OCI-LY7 (cell line): Measurements from ENCODE around the gene AKAP11. TPM values are rescaled to one million over a fixed set of nuclear protein-coding genes. Genes with fewer than 3 reads are reported as not detected.

ENCODE experiments used
- BruUV-seq: library from RNA; stranded (reverse); fragments of 400-500 nt; replicated peaks from 2 replicates; lab custom pipeline; 2021; lab: Mats Ljungman, UMichigan
- CTCF ChIA-PET: fragments of 300-600 bp; sonication (Branson Sonifier 250); formaldehyde crosslinking; loops from one replicate; lab custom pipeline; 2022; ENCODE audit warnings: antibody characterized with exemption; ENCODE audit not compliant: unreplicated experiment; lab: Charles Lee
- POLR2A ChIA-PET: fragments of 300-600 bp; sonication (Branson Sonifier 250); formaldehyde crosslinking; loops from one replicate; lab custom pipeline; 2022; ENCODE audit warnings: antibody characterized with exemption; lab: Charles Lee
- DNase-seq: peaks from one replicate; pipeline ENCODE4 v3.0.0-alpha.2; 2015; ENCODE audit warnings: low spot score
- H2AFZ ChIP-seq: fragments of 200-600 bp; sonication (generic), shearing (Covaris generic); 2 replicates; pipeline ENCODE4 v1.6.1; 2014; ENCODE audit warnings: mild to moderate bottlenecking, antibody characterized with exemption, low read length, moderate library complexity
- H3K27ac ChIP-seq: fragments of 200-600 bp; sonication (generic); 2 replicates; pipeline ENCODE4 v1.5.1; 2014; ENCODE audit warnings: mixed run types, low read depth, mild to moderate bottlenecking, moderate library complexity, low read length, inconsistent platforms; ENCODE audit not compliant: poor library complexity, severe bottlenecking
- H3K36me3 ChIP-seq: fragments of 200-600 bp; sonication (generic); 2 replicates; pipeline ENCODE4 v1.6.1; 2014; ENCODE audit warnings: mild to moderate bottlenecking, antibody characterized with exemption, low read length, moderate library complexity, mixed read lengths; ENCODE audit not compliant: insufficient read depth
- H3K4me1 ChIP-seq: fragments of 200-600 bp; sonication (generic); 2 replicates; pipeline ENCODE4 v1.5.1; 2014; ENCODE audit warnings: mild to moderate bottlenecking, low read length; ENCODE audit not compliant: insufficient read depth, poor library complexity, severe bottlenecking
- H3K4me2 ChIP-seq: fragments of 200-600 bp; sonication (generic); 2 replicates; pipeline ENCODE4 v1.6.1; 2014; ENCODE audit warnings: mild to moderate bottlenecking, low read length
- H3K4me3 ChIP-seq: fragments of 200-600 bp; sonication (generic); 2 replicates; pipeline ENCODE4 v1.5.1; 2014; ENCODE audit warnings: mild to moderate bottlenecking, low read depth, low read length; ENCODE audit not compliant: poor library complexity, severe bottlenecking
- H3K79me2 ChIP-seq: fragments of 200-600 bp; sonication (generic); 2 replicates; pipeline ENCODE4 v1.6.1; 2016; ENCODE audit warnings: low read depth, mild to moderate bottlenecking, low read length, moderate library complexity, mixed read lengths; ENCODE audit not compliant: insufficient read depth
- H3K9me2 ChIP-seq: fragments of 200-600 bp; sonication (generic); 2 replicates; pipeline ENCODE4 v1.6.1; 2016; ENCODE audit warnings: mild to moderate bottlenecking, low read length, mixed read lengths; ENCODE audit not compliant: insufficient read depth
- H3K9me3 ChIP-seq: fragments of 200-600 bp; sonication (generic); 2 replicates; pipeline ENCODE4 v1.6.1; 2014; ENCODE audit warnings: mild to moderate bottlenecking, mixed run types, low read length, mixed read lengths
- H4K20me1 ChIP-seq: fragments of 200-600 bp; sonication (generic); 2 replicates; pipeline ENCODE4 v1.6.1; 2014; ENCODE audit warnings: mild to moderate bottlenecking, antibody characterized with exemption, low read length, moderate library complexity, mixed read lengths; ENCODE audit not compliant: insufficient read depth
- CTCF ChIP-seq: fragments of 200-600 bp; sonication (generic); conservative IDR thresholded peaks from 2 replicates; pipeline ENCODE4 v1.5.1; 2014; ENCODE audit warnings: mild to moderate bottlenecking, antibody characterized with exemption, low read length, moderate library complexity, mixed read lengths
- EZH2phosphoT487 ChIP-seq: fragments of 200-600 bp; sonication (generic); IDR thresholded peaks from 2 replicates; pipeline ENCODE4 v1.6.1; 2018; ENCODE audit warnings: low read depth, borderline replicate concordance, mild to moderate bottlenecking, mixed run types, antibody characterized with exemption, low read length, moderate library complexity, mixed read lengths
- intact Hi-C: fragments of 100-400 bp; cut with micrococcal nuclease; formaldehyde crosslinking; loops from one replicate; pipeline ENCODE4 v1.10.0; 2022; ENCODE audit not compliant: unreplicated experiment
- total RNA-seq, 2 experiments: library from RNA; depleted of rRNA in 1 of 2; stranded (reverse); fragments of >200 nt in 1 of 2; shearing (Covaris generic) in 1 of 2; gene quantifications; 2 replicates each; pipeline ENCODE4 v1.2.3, GENCODE V29; 2014 to 2022

AKAP11 gene
- total RNA-seq, 2 experiments from 2014 or later, result 13.6 to 29.2 TPM

DNA sequence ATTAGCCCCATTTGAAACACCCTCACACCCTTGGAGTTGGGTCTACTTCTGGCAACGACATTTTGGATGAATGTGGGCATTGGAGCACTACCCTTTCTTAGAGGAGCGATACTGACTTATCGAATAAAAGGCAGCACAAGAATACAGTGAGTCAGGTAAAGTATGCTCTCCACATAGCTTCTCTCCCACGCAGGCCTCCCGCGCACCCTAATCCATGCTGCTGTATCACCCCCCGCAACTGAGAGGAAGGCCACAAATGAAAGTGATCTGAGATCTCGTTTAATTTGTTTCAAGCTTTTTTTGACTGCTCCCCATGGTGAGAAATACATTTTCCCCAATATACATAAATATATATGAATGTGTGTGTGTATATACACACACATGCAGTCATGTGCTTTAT lies 25.4 kb upstream of the AKAP11 start:
- no peak for TF ChIP-seq EZH2phosphoT487
- no peak for TF ChIP-seq CTCF
- no peaks in the 10 kb centered on the region for H3K4me1 ChIP-seq
- H3K9me3 ChIP-seq, result no peaks in the 10 kb centered on the region
- H3K4me2 ChIP-seq, result no peak overlapping the region
- BruUV-seq, result no TSS peak
- no peaks in the 10 kb centered on the region for H4K20me1 ChIP-seq
- H2AFZ ChIP-seq, result no peak overlapping the region
- no peaks in the 10 kb centered on the region for H3K9me2 ChIP-seq
- H3K79me2 ChIP-seq, result no peaks in the 10 kb centered on the region
- CTCF ChIA-PET, result no interaction called here
- H3K4me3 ChIP-seq, result no peak overlapping the region
- POLR2A ChIA-PET, result interaction anchor here (1.4 kb wide), 1 partner anchor 18 kb away, joined by 3 read pairs; no protein-coding TSS in a partner anchor
- no peak overlapping the region for H3K27ac ChIP-seq
- no peaks in the 10 kb centered on the region for H3K36me3 ChIP-seq
- no peak for DNase-seq
- intact Hi-C loops, result no loop called here

GRCh38 chr13:42247883-42248282 lies 24.1 kb upstream of the AKAP11 start:
- BruUV-seq, result no TSS peak
- H3K9me3 ChIP-seq, result no peaks in the 10 kb centered on the region
- intact Hi-C loops, result no loop called here
- DNase-seq, result no peak
- H3K4me1 ChIP-seq, result no peaks in the 10 kb centered on the region
- no peaks in the 10 kb centered on the region for H4K20me1 ChIP-seq
- POLR2A ChIA-PET, result interaction anchor here (1.4 kb wide), 1 partner anchor 17 kb away, joined by 3 read pairs; no protein-coding TSS in a partner anchor
- no peaks in the 10 kb centered on the region for H3K36me3 ChIP-seq
- no peak overlapping the region for H3K4me2 ChIP-seq
- no peak overlapping the region for H2AFZ ChIP-seq
- no peak overlapping the region for H3K4me3 ChIP-seq
- no peak for TF ChIP-seq CTCF
- TF ChIP-seq EZH2phosphoT487, result no peak
- H3K9me2 ChIP-seq, result no peaks in the 10 kb centered on the region
- CTCF ChIA-PET, result no interaction called here
- H3K27ac ChIP-seq, result no peak overlapping the region
- no peaks in the 10 kb centered on the region for H3K79me2 ChIP-seq

GRCh38 chr13:42255886-42256285 lies 16.1 kb upstream of the AKAP11 start:
- H3K36me3 ChIP-seq, result no peaks in the 10 kb centered on the region
- H4K20me1 ChIP-seq, result no peaks in the 10 kb centered on the region
- H3K4me2 ChIP-seq, result no peak overlapping the region
- H3K79me2 ChIP-seq, result no peaks in the 10 kb centered on the region
- POLR2A ChIA-PET, result no interaction called here
- no peaks in the 10 kb centered on the region for H3K9me3 ChIP-seq
- BruUV-seq, result no TSS peak
- no peak overlapping the region for H2AFZ ChIP-seq
- no peak for DNase-seq
- no peaks in the 10 kb centered on the region for H3K9me2 ChIP-seq
- TF ChIP-seq EZH2phosphoT487 (no peak), CTCF (no peak)
- intact Hi-C loops, result no loop called here
- no peak overlapping the region for H3K4me3 ChIP-seq
- H3K27ac ChIP-seq, result no peak overlapping the region
- CTCF ChIA-PET, result no interaction called here
- no peaks in the 10 kb centered on the region for H3K4me1 ChIP-seq
